ENCODE data around the gene UBXN6.

DNA sequence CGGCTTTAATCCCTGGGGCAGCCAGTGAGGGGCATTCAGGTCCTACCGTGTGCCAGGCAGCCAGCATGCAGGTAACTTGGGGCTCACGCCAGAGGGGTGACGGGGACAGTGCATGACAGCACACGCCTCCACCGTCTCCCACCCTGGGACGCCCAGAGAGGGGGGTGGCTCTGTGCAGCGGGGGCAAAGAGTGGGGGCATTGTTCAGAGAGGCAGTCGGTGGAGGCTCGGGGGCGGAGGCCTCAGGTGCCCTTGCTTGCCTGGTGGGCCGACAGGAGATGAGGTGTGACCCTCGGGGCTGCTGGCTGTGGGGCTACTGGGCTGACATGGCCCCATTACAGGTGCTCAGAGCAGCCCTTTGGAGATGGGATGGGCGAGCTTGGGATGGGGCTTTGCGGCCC lies 42.3 kb upstream of the UBXN6 start:
- TF ChIP-seq, protein P1, sequence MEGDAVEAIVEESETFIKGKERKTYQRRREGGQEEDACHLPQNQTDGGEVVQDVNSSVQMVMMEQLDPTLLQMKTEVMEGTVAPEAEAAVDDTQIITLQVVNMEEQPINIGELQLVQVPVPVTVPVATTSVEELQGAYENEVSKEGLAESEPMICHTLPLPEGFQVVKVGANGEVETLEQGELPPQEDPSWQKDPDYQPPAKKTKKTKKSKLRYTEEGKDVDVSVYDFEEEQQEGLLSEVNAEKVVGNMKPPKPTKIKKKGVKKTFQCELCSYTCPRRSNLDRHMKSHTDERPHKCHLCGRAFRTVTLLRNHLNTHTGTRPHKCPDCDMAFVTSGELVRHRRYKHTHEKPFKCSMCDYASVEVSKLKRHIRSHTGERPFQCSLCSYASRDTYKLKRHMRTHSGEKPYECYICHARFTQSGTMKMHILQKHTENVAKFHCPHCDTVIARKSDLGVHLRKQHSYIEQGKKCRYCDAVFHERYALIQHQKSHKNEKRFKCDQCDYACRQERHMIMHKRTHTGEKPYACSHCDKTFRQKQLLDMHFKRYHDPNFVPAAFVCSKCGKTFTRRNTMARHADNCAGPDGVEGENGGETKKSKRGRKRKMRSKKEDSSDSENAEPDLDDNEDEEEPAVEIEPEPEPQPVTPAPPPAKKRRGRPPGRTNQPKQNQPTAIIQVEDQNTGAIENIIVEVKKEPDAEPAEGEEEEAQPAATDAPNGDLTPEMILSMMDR (IDR thresholded peaks at IDR 0.05) = no peak
- TF ChIP-seq POLR2A (IDR thresholded peaks at IDR 0.05) = no peak

Data from heart left ventricle (tissue), 13 donors.